Activated T-helper 2 cell treated with anti-CD3 and anti-CD28 coated beads, Interferon-gamma antibody, Interleukin-2, Interleukin-4, amounts not matched to agents 10 μg/mL and 5 μg/mL and 100 μg/mL, durations not matched to agents 14 hours and 24 hours and 36 hours (primary cell): ENCODE data around the gene RPL3. TPM values are rescaled to one million over a fixed set of nuclear protein-coding genes. Genes with fewer than 3 reads are reported as not detected.
"Not testable (repeated sequence)": the region's sequence is repeated elsewhere in the genome, so short reads cannot be mapped to it uniquely, and the experiment has no call there.

ENCODE experiments used
- DNase-seq: peaks from one replicate; pipeline ENCODE4 v3.0.0; 2021; ENCODE audit warnings: low spot score
- H3K27ac Mint-ChIP-seq: one replicate; pipeline ENCODE4 v1.8.0; 2021; ENCODE audit warnings: mixed read lengths
- H3K27me3 Mint-ChIP-seq: one replicate; pipeline ENCODE4 v1.8.0; 2021; ENCODE audit warnings: low read depth, mixed read lengths
- H3K36me3 Mint-ChIP-seq: one replicate; pipeline ENCODE4 v1.8.0; 2021; ENCODE audit warnings: low read depth, mixed read lengths
- H3K4me1 Mint-ChIP-seq: one replicate; pipeline ENCODE4 v1.8.0; 2021; ENCODE audit warnings: low read depth, mixed read lengths
- H3K4me3 Mint-ChIP-seq: one replicate; pipeline ENCODE4 v1.8.0; 2021; ENCODE audit warnings: low read depth, mild to moderate bottlenecking, moderate library complexity, mixed read lengths
- H3K9me3 Mint-ChIP-seq: one replicate; pipeline ENCODE4 v1.8.0; 2021; ENCODE audit warnings: mixed read lengths
- intact Hi-C: fragments of 100-400 bp; cut with micrococcal nuclease; formaldehyde crosslinking; loops from one replicate; pipeline ENCODE4 v1.15.1; 2023
- total RNA-seq: library from RNA; stranded (reverse); gene quantifications from 2 replicates; pipeline ENCODE4 v1.2.3, GENCODE V29; 2022

The RPL3 gene
- total RNA-seq, 1 donor from 2014 or later = 2,255 TPM

- peak overlapping the region; percentile 98 for H3K27ac Mint-ChIP-seq
- H3K4me1 Mint-ChIP-seq = peaks cover 25% of the 10 kb centered on the region
- peak overlapping the region; percentile 98 for H3K4me3 Mint-ChIP-seq
- H3K36me3 Mint-ChIP-seq = peaks cover 39% of the 10 kb centered on the region
- intact Hi-C loops, H3K9me3 Mint-ChIP-seq, DNase-seq, H3K27me3 Mint-ChIP-seq: not testable (repeated sequence)
Measured at GRCh38 chr22:39320616-39321029, 1.2 kb upstream of the RPL3 start.

- Mint-ChIP-seq H3K27me3 (no peaks in the 10 kb centered on the region), H3K9me3 (no peaks in the 10 kb centered on the region), H3K27ac (peak overlapping the region; percentile 98), H3K4me3 (peak overlapping the region; percentile 98), H3K4me1 (peaks cover 27% of the 10 kb centered on the region), H3K36me3 (peaks cover 58% of the 10 kb centered on the region)
- intact Hi-C loops = loop anchor here (1.0 to 5.0 kb wide), 3 partner anchors 81 to 202 kb away; partner anchors contain the start of genes ATF4 and CBX7
- DNase-seq = no peak
Measured at GRCh38 chr22:39318507-39319283, 728 bp downstream of the RPL3 start.

DNA sequence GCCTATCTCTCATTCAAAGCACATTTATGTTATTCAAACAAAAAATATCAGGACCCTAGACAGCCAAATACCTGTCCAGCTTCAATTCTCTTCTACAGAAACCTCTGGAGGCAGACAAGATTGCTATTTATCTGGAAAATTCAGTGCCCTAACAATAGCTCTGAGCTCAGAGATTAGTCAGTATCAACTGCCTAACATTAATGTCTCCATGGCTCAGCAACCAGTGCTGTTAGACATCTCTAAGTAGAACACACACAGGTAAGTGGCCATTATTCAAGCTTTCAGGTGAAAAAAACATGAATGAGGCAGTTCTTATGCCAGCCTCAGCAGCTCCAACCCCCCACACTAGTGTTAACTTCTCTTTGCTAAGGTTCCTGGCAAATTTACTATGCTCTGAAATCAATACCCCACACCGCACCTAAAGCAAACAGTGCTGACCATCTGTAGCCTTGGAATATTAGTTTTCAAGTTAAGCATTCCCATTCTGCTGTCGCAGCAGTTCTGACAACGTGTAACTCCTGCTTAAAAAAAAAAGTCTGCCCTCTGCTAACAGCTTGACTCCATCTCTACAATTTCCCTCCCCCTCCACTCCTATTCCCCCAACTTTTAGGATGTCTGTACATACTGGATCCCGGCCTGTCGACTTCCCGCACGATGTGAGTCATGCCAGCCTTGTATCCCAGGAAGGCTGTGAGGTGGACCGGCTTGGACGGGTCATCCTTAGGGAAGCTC, 1.5 kb downstream of the RPL3 start:
- peaks cover 27% of the 10 kb centered on the region for H3K4me1 Mint-ChIP-seq
- no peak for DNase-seq
- no peaks in the 10 kb centered on the region for H3K9me3 Mint-ChIP-seq
- H3K27me3 Mint-ChIP-seq = no peaks in the 10 kb centered on the region
- peak overlapping the region; percentile 98 for H3K27ac Mint-ChIP-seq
- intact Hi-C loops = loop anchor here (5.0 kb wide), 2 partner anchors 81 to 166 kb away; partner anchors contain the start of gene CBX7
- H3K36me3 Mint-ChIP-seq = peaks cover 66% of the 10 kb centered on the region
- peak overlapping the region; percentile 98 for H3K4me3 Mint-ChIP-seq

- Mint-ChIP-seq H3K9me3 (no peaks in the 10 kb centered on the region), H3K4me1 (peaks cover 27% of the 10 kb centered on the region), H3K4me3 (peak overlapping the region; percentile 98), H3K27me3 (no peaks in the 10 kb centered on the region), H3K36me3 (peaks cover 73% of the 10 kb centered on the region), H3K27ac (peak overlapping the region; percentile 72)
- intact Hi-C loops = loop anchor here (5.0 kb wide), 2 partner anchors 80 to 165 kb away; partner anchors contain the start of gene CBX7
- DNase-seq = no peak
Measured at GRCh38 chr22:39317084-39317774, 2.2 kb downstream of the RPL3 start.

DNA sequence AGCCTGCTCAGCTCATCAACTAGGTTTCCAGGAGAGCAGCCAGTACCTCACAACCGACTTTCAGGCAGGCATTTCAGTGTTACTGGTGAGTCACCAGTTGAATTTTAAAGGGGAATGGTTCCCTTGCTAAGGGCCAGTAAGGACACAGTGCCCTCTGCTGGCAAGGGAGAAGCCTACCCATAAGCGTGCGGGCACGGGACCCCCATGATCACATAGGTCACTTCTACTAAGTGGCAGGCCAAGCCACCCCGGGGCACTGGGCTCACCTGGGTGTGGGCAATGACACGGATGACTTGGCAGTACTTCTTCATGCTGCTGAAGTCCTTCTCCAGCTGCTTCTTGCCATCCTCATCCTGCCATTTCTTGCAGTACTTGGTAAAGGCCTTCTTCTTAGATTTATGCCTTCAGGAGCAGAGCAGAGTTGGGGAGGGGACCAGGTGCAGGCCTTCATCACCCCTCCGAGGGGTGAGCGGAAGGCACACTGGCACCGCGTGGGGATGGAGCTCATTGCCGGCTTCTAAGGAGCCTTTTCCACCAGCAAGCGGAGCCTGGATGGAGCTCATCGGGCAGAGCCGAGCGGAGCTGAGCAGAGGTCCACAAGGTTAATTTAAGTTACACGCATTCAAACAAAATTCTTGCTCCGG, 2.9 kb downstream of the RPL3 start:
- H3K4me1 Mint-ChIP-seq = peaks cover 28% of the 10 kb centered on the region
- peaks cover 80% of the 10 kb centered on the region for H3K36me3 Mint-ChIP-seq
- H3K27ac Mint-ChIP-seq = peak overlapping the region; percentile 72
- intact Hi-C loops = loop anchor here (5.0 kb wide), 2 partner anchors 79 to 164 kb away; partner anchors contain the start of gene CBX7
- peak overlapping the region; percentile 98 for H3K4me3 Mint-ChIP-seq
- peak; percentile 65 for DNase-seq
- H3K27me3 Mint-ChIP-seq = no peaks in the 10 kb centered on the region
- H3K9me3 Mint-ChIP-seq = no peaks in the 10 kb centered on the region

DNA sequence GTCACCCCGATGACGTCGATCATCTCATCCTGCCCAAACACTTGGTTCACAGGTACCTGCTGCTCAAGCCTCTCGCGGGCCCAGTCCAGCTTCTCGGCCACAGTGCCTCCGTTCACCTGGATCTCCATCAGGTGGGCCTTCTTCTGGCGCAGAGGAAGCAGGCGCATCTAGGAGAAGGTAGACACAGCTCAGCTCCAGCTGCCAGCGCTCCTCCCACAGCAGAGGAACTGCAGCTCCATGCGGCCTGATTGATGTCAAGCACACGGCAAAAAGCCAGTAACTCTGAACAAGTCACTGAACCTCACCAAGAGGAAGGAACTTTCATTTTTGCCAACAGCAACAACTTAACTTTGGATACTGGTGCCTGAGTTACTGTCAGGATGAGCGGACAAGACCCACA, 4.0 kb downstream of the RPL3 start:
- Mint-ChIP-seq H3K4me1 (peaks cover 27% of the 10 kb centered on the region), H3K36me3 (peaks cover 87% of the 10 kb centered on the region), H3K27ac (peak overlapping the region; percentile 33), H3K4me3 (peak overlapping the region; percentile 98), H3K27me3 (no peaks in the 10 kb centered on the region), H3K9me3 (no peaks in the 10 kb centered on the region)
- intact Hi-C loops = loop anchor here (5.0 kb wide), 2 partner anchors 78 to 163 kb away; partner anchors contain the start of gene CBX7
- no peak for DNase-seq

GRCh38 chr22:39314251-39314971, 5.0 kb downstream of the RPL3 start:
- Mint-ChIP-seq H3K27me3 (no peaks in the 10 kb centered on the region), H3K36me3 (peaks cover 86% of the 10 kb centered on the region), H3K4me1 (peaks cover 28% of the 10 kb centered on the region), H3K4me3 (no peak overlapping the region), H3K27ac (peak overlapping the region; percentile 22), H3K9me3 (no peaks in the 10 kb centered on the region)
- intact Hi-C loops = no loop called here
- DNase-seq = no peak

DNA sequence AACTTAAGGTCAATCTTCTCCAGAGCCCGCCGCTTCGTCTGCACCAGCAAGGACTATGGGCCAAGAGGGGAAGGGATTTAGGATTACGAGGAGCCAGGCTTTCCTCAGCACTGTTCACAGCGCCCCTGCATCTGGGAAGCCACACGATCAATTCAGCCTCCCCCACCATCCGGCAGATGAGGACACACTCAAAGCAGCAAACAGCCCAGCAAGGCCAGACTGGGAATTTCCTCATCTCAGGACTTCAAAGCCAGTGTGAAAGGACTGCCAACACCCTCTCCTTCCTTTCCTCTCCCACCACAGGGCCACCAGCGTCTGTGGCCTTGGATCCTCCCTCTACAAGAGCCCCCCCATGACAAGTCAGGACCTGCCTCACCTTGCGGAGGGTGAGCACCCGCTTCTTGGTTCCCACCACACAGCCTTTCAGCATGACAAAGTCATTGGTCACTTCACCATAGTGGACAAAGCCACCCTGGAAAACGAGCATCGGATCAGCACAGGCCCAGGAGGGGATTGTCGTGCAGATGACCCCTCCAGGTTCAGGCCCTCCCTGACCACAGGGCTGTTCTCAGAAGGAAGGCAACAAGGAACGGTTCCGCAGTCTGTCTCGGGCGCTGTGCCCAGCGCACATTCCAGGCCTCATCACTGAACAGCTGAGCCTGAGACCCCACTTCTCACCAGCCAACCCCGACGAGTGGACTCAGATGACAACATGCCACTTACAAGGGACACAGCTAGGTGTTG, 6.0 kb downstream of the RPL3 start:
- intact Hi-C loops = no loop called here
- Mint-ChIP-seq H3K4me3 (no peak overlapping the region), H3K9me3 (no peaks in the 10 kb centered on the region), H3K4me1 (peaks cover 27% of the 10 kb centered on the region), H3K27ac (no peak overlapping the region), H3K27me3 (no peaks in the 10 kb centered on the region), H3K36me3 (peaks cover 76% of the 10 kb centered on the region)
- no peak for DNase-seq

DNA sequence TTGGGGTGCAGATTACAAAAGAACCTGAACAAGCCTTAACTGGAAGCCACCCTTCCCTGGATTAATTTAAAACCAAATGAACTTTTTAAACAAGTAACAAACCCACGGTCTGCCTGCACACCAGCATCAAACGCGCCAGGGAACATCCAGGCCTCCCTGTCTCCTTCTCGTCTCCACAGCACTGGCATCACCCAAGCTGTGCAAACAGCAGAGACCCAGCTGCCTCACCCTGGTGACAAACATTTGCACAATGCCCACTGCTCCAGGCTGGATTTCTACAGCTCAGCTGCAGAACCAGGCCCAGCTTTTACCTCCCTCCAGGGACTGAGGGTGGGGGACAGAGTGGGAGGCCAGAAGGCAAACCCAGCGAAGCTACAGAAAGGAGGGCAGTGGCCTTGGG, 7.0 kb downstream of the RPL3 start:
- no peaks in the 10 kb centered on the region for H3K27me3 Mint-ChIP-seq
- peaks cover 19% of the 10 kb centered on the region for H3K4me1 Mint-ChIP-seq
- peak overlapping the region; percentile 12 for H3K27ac Mint-ChIP-seq
- H3K36me3 Mint-ChIP-seq = peaks cover 66% of the 10 kb centered on the region
- H3K9me3 Mint-ChIP-seq = no peaks in the 10 kb centered on the region
- intact Hi-C loops = no loop called here
- DNase-seq = no peak
- no peak overlapping the region for H3K4me3 Mint-ChIP-seq

DNA sequence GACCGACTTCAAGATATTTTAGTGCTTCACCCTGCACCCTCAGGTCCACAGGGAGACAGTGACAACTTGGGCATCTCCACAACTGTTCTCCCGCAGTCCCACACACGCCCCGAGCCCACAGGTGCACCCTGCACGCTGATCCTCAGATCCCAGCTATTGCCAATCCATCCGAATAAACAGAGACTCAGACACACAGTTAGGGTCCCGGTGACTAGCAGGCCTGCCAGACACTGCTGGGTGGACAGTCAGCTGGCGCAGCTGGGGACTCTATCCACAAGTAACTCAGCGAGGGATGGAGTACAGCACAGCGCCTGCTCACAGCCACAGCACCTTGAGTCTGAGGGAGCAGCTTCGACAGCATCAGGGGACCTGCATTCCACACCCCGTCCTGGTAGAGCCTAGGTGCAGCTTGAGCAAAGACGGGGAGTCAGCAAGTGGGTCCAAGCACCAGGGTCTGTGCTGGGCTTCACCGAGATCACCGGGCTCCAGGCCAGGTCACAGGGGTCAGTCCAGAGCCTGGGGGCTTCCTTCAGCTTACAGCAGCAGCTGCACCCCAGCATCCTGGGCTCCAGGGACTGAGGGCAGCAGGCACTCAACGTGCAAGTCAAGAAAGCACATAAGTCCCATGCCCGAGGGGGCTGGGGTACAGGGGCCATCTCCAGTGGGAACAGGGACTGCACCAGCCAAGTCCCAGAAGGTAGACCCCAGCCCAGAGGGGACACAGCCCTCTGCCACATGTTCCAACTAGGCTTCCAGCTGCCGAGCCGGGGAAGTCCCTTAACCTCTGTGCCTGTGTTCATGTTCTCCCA, 7.6 kb downstream of the RPL3 start:
- no peak for DNase-seq
- Mint-ChIP-seq H3K36me3 (peaks cover 60% of the 10 kb centered on the region), H3K4me3 (no peak overlapping the region), H3K27ac (peak overlapping the region; percentile 43), H3K9me3 (no peaks in the 10 kb centered on the region), H3K4me1 (peaks cover 13% of the 10 kb centered on the region), H3K27me3 (no peaks in the 10 kb centered on the region)
- intact Hi-C loops = loop anchor here (1.0 kb wide), 1 partner anchor 140 kb away; no protein-coding TSS in a partner anchor
